ENCODE measurements around the gene SPNS3. TPM values are rescaled to one million over a fixed set of nuclear protein-coding genes. Genes with fewer than 3 reads are reported as not detected.

SPNS3 gene
- total and polyA plus RNA-seq, 8 donors = 0.55 to 1.1 (median 1.0) TPM; not detected in 1

DNA sequence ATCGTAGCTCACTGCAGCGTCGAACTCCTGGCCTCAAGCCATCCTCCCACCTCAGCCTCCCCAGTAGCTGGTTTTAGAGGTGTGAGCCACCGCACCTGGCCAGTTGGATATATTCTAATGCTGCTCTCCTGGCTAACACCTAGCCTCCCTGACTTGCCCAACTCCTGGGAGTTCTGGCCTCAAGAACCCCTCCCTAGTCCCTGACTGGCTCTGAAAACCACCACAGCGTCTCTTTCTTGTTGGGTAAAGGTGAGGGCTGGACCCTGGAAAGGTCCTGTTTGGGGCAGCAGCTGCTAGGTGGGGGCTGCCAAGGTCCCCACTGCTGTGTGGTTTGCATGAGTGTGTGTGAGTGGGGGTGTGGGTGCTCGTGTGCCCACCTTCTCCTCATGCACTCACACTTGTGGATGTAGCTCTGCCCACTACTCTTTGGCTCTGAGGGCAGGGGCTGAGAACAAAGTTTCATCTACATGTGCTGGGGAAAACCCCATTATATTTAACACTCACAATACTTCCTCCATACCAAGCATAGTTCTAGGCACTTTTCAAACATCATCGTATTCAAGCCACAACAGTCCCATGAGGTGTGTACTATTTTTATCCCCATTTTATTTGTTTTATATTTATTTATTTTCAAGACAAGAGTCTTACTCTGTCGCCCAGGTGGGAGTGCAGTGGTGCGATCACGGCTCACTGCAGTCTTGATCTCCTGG lies 7.1 kb upstream of the SPNS3 start:
- Histone ChIP-seq H3K9me3 (no peaks in the 10 kb centered on the region), H3K4me1 (peaks cover 0 to 10% of the 10 kb centered on the region in 2 donors), H3K27me3 (no peaks in the 10 kb centered on the region), H3K27ac (no peak overlapping the region), H3K36me3 (no peaks in the 10 kb centered on the region), H3K4me3 (no peak overlapping the region)
- no peak for DNase-seq
- TF ChIP-seq, protein P1, sequence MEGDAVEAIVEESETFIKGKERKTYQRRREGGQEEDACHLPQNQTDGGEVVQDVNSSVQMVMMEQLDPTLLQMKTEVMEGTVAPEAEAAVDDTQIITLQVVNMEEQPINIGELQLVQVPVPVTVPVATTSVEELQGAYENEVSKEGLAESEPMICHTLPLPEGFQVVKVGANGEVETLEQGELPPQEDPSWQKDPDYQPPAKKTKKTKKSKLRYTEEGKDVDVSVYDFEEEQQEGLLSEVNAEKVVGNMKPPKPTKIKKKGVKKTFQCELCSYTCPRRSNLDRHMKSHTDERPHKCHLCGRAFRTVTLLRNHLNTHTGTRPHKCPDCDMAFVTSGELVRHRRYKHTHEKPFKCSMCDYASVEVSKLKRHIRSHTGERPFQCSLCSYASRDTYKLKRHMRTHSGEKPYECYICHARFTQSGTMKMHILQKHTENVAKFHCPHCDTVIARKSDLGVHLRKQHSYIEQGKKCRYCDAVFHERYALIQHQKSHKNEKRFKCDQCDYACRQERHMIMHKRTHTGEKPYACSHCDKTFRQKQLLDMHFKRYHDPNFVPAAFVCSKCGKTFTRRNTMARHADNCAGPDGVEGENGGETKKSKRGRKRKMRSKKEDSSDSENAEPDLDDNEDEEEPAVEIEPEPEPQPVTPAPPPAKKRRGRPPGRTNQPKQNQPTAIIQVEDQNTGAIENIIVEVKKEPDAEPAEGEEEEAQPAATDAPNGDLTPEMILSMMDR (IDR thresholded peaks at IDR 0.05) = no peak
- ATAC-seq = peak; percentile 91
- intact Hi-C loops (cut with DNase I) = loop anchor here in 1 of 2 donors (10.0 kb wide), 1 partner anchor 118 kb away; no protein-coding TSS in a partner anchor

GRCh38 chr17:4427505-4427904 lies 6.2 kb upstream of the SPNS3 start:
- intact Hi-C loops (cut with DNase I) = loop anchor here in 1 of 2 donors (10.0 kb wide), 1 partner anchor 117 kb away; no protein-coding TSS in a partner anchor
- Histone ChIP-seq H3K27me3 (no peaks in the 10 kb centered on the region), H3K9me3 (no peaks in the 10 kb centered on the region), H3K27ac (no peak overlapping the region), H3K4me1 (peaks cover 0 to 10% of the 10 kb centered on the region in 2 donors), H3K36me3 (no peaks in the 10 kb centered on the region), H3K4me3 (no peak overlapping the region)
- ATAC-seq = no peak
- no peak for DNase-seq
- TF ChIP-seq, protein P1 (IDR thresholded peaks at IDR 0.05) = no peak

DNA sequence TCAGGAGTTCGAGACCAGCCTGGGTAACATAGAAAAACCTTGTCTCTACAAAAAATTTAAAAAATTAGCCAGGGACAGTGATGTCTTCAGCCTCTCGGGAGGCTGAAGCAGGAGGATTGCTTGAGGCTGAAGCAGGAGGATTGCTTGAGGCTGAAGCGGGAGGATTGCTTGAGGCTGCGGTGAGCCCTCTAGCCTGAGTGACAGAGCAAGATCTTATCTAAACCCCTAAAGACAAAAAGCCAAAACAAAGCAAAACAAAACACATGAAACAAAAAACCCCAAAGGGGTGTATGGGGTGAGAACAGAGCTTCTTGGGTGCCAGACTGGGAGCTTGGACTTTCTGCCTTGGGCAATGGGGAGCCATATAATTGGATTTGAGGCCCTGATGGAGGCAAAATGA lies 2.6 kb downstream of the SPNS3 start:
- H3K27me3 ChIP-seq = no peaks in the 10 kb centered on the region
- TF ChIP-seq, protein P1 (IDR thresholded peaks at IDR 0.05) = no peak
- no peak overlapping the region for H3K27ac ChIP-seq
- H3K9me3 ChIP-seq = no peaks in the 10 kb centered on the region
- H3K36me3 ChIP-seq = no peaks in the 10 kb centered on the region
- H3K4me3 ChIP-seq = no peak overlapping the region
- DNase-seq (no peak), ATAC-seq (no peak)
- peaks cover 0 to 21% of the 10 kb centered on the region in 2 donors for H3K4me1 ChIP-seq
- intact Hi-C loops (cut with DNase I) = no loop called here

DNA sequence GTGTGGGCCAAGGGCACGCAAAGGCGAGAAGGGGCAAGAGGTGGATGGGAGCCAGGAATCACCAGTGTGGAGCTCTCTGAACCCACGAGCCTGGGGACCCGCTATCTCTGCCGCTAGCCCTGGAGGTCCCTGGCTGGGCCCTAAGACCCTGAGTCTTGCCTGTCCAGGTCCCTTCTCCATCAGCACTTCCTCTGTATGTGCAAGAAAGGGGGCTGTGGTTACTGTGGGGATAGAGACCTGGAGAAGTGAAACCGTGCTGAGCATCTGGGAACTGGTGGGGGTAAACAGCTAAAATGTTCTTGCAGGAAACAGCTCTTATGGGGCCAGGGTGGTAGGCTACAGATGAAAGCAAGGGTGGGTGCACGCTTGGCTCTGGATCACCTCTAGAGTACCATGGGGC lies 3.1 kb downstream of the SPNS3 start:
- ATAC-seq (no peak), DNase-seq (no peak)
- Histone ChIP-seq H3K36me3 (no peaks in the 10 kb centered on the region), H3K27me3 (no peaks in the 10 kb centered on the region), H3K4me3 (no peak overlapping the region), H3K4me1 (peaks cover 0 to 21% of the 10 kb centered on the region in 2 donors), H3K27ac (no peak overlapping the region), H3K9me3 (no peaks in the 10 kb centered on the region)
- intact Hi-C loops (cut with DNase I) = no loop called here
- TF ChIP-seq, protein P1 (IDR thresholded peaks at IDR 0.05) = no peak

GRCh38 chr17:4438162-4438944 lies 4.6 kb downstream of the SPNS3 start:
- Histone ChIP-seq H3K4me1 (peaks cover under 1 to 20% of the 10 kb centered on the region in 2 donors), H3K27ac (no peak overlapping the region), H3K36me3 (no peaks in the 10 kb centered on the region), H3K9me3 (no peaks in the 10 kb centered on the region), H3K27me3 (no peaks in the 10 kb centered on the region), H3K4me3 (no peak overlapping the region)
- DNase-seq = no peak
- intact Hi-C loops (cut with DNase I) = no loop called here
- TF ChIP-seq, protein P1 (IDR thresholded peaks at IDR 0.05) = no peak
- ATAC-seq = no peak

Data from left lung (tissue), 10 donors.